ENCODE data around the gene RRAGD. TPM values are rescaled to one million over a fixed set of nuclear protein-coding genes. Genes with fewer than 3 reads are reported as not detected.

The RRAGD gene
- total RNA-seq, 4 donors from 2014 or later = 31.6 to 55.9 (median 37.9) TPM

DNA sequence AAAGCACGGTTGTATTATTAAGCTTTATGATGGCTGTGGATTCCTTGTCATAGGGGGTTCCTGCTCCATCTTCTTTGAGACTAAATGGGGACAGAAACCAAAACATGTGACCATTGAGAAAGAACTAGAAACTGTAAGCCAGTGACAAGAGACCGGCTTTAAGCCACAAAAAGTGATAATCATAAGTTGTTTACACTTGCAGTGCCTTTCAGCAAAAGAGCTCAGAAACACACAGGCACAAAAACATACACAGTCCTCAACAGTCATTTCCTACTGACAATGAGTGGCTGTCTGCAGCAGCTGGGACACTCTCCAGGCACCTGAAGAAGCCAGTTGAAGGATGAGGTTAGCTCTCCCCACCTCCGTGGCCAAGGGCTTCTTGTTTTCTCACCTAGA, 39.6 kb downstream of the RRAGD start:
- TF ChIP-seq, protein P1, sequence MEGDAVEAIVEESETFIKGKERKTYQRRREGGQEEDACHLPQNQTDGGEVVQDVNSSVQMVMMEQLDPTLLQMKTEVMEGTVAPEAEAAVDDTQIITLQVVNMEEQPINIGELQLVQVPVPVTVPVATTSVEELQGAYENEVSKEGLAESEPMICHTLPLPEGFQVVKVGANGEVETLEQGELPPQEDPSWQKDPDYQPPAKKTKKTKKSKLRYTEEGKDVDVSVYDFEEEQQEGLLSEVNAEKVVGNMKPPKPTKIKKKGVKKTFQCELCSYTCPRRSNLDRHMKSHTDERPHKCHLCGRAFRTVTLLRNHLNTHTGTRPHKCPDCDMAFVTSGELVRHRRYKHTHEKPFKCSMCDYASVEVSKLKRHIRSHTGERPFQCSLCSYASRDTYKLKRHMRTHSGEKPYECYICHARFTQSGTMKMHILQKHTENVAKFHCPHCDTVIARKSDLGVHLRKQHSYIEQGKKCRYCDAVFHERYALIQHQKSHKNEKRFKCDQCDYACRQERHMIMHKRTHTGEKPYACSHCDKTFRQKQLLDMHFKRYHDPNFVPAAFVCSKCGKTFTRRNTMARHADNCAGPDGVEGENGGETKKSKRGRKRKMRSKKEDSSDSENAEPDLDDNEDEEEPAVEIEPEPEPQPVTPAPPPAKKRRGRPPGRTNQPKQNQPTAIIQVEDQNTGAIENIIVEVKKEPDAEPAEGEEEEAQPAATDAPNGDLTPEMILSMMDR (IDR thresholded peaks at IDR 0.05; ENCODE audit: low read depth) = no peak

DNA sequence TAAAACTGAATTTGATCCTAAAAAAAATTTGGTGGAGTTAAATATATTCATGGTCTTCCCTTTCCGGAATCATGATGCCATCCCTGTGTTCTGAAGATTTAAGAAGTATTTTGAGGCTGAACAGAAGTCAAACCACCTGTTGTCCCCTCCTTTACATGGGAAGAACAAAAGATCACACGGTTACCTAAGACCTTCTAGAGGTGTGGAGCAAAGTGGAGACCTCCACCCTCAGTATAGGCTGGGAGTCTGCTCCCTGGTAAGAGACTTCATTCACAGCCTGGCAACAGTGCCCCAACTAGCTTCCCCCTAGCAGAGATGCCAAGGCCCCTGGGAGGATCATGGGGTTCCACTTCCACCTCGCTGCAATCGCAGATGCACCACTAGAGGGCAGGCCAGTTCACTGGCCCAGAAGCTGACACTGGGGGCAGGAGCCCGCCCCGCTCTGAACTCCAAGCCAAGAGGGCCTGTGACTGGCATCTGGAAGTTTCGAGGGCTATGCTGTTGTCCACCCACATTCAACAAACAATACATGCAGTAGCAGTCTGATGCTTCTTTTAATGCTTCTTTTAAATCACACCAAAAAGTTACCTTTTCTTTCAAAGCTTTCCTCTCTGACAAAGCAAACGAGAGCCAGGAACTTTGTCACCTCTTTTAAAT, 40.1 kb downstream of the RRAGD start:
- TF ChIP-seq, protein P1 (IDR thresholded peaks at IDR 0.05; ENCODE audit: low read depth) = no peak

DNA sequence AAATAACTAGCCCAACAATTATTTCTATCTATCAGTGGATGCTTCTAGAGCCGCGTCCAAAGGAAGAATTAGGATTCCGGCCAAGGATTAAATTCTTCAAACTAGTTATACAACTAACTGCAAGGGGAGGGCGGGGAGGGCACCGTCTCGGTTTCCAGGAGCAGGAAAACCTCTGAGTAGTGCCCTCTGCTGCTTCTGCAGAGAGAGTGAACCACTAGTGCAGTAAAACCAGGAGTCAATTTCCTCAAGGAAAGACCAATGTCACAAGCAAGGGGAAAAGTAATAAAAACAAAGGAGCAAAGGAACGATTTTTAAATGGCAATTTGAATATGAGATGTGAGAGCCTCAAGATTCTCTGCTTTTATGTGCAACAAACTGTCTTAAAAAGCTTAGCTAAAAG, 43.1 kb downstream of the RRAGD start:
- TF ChIP-seq, protein P1 (IDR thresholded peaks at IDR 0.05; ENCODE audit: low read depth) = no peak

DNA sequence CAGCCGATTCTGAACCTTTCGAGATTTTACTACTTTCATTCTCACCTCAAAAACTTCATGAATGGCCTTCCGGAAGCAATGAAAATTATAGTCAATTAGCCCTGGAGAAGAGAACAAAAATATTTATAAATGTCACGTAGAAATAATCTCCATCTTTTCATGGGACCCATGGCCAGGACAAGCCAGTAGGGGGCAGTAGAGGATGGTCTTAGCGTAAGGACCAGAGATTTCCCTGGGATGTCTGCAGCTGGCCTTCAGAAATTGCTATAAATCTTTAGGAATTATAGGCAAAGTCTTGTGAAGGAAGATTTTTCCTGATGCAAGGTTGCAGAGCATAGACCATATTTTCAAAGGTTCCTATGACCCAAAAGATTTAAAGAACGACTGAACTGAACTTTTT, 44.0 kb downstream of the RRAGD start:
- TF ChIP-seq, protein P1 (IDR thresholded peaks at IDR 0.05; ENCODE audit: low read depth) = no peak

DNA sequence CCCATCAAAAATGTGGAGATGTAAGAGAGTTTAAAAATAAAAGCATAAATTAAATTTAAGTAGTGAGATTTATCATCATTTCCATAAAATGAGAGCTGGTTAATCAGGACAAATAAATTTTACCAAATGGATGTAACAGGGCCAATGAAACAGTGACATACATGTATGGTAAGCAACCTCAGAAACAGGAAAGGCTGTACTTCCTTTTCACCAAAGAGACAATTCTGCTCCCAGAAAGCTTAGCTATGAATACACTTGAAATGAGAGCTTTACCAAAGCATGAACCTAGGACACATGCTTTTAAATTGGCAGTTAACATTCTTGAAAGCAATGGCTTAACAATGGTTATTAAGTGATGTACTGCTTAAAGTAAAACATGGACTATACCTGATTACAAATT, 47.5 kb downstream of the RRAGD start:
- TF ChIP-seq, protein P1 (IDR thresholded peaks at IDR 0.05; ENCODE audit: low read depth) = no peak

DNA sequence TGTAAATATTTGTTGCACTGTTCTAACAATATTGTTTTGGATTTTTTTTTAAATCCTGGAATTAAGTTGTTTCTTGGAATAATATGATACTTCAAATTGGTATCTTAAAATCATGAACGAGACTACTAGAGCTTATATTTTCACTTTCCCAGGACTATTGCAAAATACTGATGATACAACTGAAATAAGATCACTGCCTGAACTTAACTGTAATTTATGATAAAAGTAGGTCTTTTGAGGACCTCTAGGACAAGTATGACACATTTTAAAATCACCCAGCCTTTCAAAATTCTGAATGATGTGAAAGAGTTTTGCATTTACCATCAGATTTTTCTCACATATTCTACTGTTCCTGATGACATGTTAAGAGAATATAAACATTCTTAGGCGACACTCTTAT, 50.9 kb downstream of the RRAGD start:
- TF ChIP-seq, protein P1 (IDR thresholded peaks at IDR 0.05; ENCODE audit: low read depth) = no peak

DNA sequence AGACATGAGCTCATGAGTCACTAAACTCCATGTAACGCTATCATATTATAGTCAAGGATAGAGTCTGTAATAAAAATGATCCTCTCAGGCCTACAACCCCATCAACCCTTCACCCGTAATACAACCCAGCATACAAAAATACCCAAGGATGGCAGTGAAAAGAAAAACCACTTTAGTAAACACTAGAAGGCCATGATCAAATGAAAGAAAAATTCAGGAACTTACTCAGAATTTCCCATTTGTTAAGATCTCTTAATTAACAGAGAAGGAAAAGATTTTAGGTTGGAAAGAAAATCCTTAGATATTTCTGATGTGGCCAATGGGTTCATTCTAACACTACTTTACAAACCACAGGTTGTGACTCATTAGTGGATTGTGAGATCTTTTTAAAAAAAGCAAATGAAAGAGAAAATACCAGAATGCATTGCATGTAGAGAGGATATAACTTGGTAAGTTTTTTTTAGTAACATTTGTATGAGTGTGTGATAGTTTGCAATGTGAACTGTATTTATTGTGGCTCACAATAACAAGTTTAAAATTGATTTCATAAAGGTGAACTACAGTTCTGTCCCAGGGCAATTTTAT, 51.6 kb downstream of the RRAGD start:
- TF ChIP-seq, protein P1 (IDR thresholded peaks at IDR 0.05; ENCODE audit: low read depth) = no peak

Data from subcutaneous adipose tissue (tissue), 4 donors.